Breast epithelium (tissue), 4 donors: ENCODE measurements around the gene CYP27C1. TPM values are rescaled to one million over a fixed set of nuclear protein-coding genes. Genes with fewer than 3 reads are reported as not detected.

Source experiments
- DNase-seq, 2 donors: peaks; one replicate each; pipeline ENCODE4 v3.0.0-alpha.2; 2019; ENCODE audit warnings: low spot score in 2 of 2
- H3K27ac ChIP-seq, 2 donors: fragments of 200-600 bp; sonication (generic) in 1 of 2; one replicate each; pipeline ENCODE4 v1.5.1; 2016 to 2019; ENCODE audit warnings: mild to moderate bottlenecking in 1 of 2
- H3K27me3 ChIP-seq, 2 donors: fragments of 200-600 bp; sonication (generic) in 1 of 2; one replicate each; pipeline versions ENCODE4 v1.5.1 to v1.6.0; 2017 to 2019; ENCODE audit warnings: control low read depth in 1 of 2, mild to moderate bottlenecking in 1 of 2
- H3K36me3 ChIP-seq: fragments of 200-600 bp; one replicate; pipeline ENCODE4 v1.5.1; 2019
- H3K4me1 ChIP-seq, 2 donors: fragments of 200-600 bp; sonication (generic); one replicate each; pipeline ENCODE4 v1.5.1; 2016 to 2019; ENCODE audit warnings: control low read depth in 1 of 2
- H3K4me3 ChIP-seq, 3 donors: fragments of 200-600 bp; sonication (generic); 1 replicate in 2 of 3; 2 replicates in 1 of 3; pipeline ENCODE4 v1.5.1; 2016 to 2019; ENCODE audit warnings: mild to moderate bottlenecking in 3 of 3, moderate library complexity in 2 of 3
- H3K9me3 ChIP-seq, 2 donors: fragments of 200-600 bp; sonication (generic) in 1 of 2; one replicate each; pipeline ENCODE4 v1.5.1; 2016 to 2019; ENCODE audit warnings: control low read depth in 1 of 2
- POLR2A ChIP-seq: fragments of 450-650 bp; IDR thresholded peaks from one replicate; pipeline ENCODE4 v1.6.1; 2016; ENCODE audit warnings: antibody characterized with exemption, mild to moderate bottlenecking, moderate library complexity
- POLR2AphosphoS5 ChIP-seq, 3 donors: sonication (generic); formaldehyde crosslinking; IDR thresholded peaks; one replicate each; pipeline ENCODE4 v1.6.1; 2017; ENCODE audit warnings: antibody characterized with exemption in 3 of 3
- intact Hi-C: fragments of 100-400 bp; cut with DNase I; formaldehyde crosslinking; loops from one replicate; pipeline ENCODE4 v1.15.1; 2023; ENCODE audit warnings: low total_unique reads
- total RNA-seq, 3 donors: library from RNA; depleted of rRNA; stranded (reverse); fragments of >200 nt; gene quantifications; one replicate each; pipeline ENCODE4 v1.1.0, GENCODE V29; 2016
- TF ChIP-seq, protein P1 (sequence below), 3 donors: fragments of 450-650 bp; IDR thresholded peaks; one replicate each; pipeline ENCODE4 v1.5.1; 2016 to 2017; ENCODE audit warnings: antibody characterized with exemption in 3 of 3, mild to moderate bottlenecking in 3 of 3, moderate library complexity in 3 of 3

CYP27C1 gene
- total RNA-seq, 3 donors from 2014 or later = 0.29 to 0.48 (median 0.33) TPM

DNA sequence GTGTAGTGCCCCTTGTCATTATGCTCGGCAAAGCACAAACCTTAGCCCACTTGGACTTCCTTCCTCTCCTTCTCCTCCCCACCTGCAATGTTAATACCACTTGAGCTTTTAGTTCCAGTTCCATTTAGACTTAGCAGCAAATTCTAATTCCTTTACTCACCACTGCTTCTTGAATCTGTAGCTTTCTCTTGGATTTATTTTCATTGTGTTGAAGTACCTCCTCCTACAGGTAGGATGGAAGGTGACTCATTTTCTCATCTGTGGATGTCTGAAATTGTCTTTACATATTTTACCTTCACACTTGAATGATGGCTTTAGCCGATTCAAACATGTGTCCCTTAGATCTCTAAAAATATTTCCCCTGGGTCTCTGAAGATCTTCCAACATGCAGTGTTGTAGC, 80.3 kb downstream of the CYP27C1 start:
- TF ChIP-seq POLR2AphosphoS5 (IDR thresholded peaks at IDR 0.05) = no peak
- TF ChIP-seq, protein P1, sequence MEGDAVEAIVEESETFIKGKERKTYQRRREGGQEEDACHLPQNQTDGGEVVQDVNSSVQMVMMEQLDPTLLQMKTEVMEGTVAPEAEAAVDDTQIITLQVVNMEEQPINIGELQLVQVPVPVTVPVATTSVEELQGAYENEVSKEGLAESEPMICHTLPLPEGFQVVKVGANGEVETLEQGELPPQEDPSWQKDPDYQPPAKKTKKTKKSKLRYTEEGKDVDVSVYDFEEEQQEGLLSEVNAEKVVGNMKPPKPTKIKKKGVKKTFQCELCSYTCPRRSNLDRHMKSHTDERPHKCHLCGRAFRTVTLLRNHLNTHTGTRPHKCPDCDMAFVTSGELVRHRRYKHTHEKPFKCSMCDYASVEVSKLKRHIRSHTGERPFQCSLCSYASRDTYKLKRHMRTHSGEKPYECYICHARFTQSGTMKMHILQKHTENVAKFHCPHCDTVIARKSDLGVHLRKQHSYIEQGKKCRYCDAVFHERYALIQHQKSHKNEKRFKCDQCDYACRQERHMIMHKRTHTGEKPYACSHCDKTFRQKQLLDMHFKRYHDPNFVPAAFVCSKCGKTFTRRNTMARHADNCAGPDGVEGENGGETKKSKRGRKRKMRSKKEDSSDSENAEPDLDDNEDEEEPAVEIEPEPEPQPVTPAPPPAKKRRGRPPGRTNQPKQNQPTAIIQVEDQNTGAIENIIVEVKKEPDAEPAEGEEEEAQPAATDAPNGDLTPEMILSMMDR (IDR thresholded peaks at IDR 0.05) = no peak
- intact Hi-C loops = no loop called here
- Histone ChIP-seq H3K4me3 (no peak overlapping the region), H3K9me3 (peaks cover 0 to 3% of the 10 kb centered on the region in 2 donors), H3K27me3 (no peaks in the 10 kb centered on the region), H3K27ac (no peak overlapping the region), H3K36me3 (no peaks in the 10 kb centered on the region), H3K4me1 (no peaks in the 10 kb centered on the region)
- no peak for DNase-seq

DNA sequence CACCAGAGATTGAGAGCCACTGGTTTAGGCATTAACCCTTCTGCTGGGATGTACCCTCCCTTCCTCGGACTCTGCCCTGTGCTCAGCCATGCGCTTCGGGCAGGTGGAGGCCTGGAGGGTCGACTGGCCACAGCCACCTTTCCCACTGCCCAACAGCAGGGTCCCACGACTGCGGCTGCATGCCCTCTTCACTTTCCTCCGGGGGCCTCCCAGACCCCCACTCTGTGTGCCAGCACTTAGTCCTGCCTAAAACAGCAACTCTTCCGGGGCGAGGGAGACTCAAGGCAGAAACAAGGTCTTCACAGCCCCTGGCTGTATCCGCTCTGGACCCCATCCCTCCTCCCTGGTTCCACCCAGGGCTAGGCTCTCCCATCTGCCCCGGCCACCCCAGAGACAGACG, 81.8 kb downstream of the CYP27C1 start:
- H3K36me3 ChIP-seq = no peaks in the 10 kb centered on the region
- no peak for DNase-seq
- H3K4me3 ChIP-seq = no peak overlapping the region
- no peak overlapping the region for H3K27ac ChIP-seq
- TF ChIP-seq, protein P1 (IDR thresholded peaks at IDR 0.05) = no peak
- TF ChIP-seq POLR2AphosphoS5 (IDR thresholded peaks at IDR 0.05) = no peak
- no peak for TF ChIP-seq POLR2A
- H3K9me3 ChIP-seq = peaks cover 0 to 3% of the 10 kb centered on the region in 2 donors
- H3K27me3 ChIP-seq = no peaks in the 10 kb centered on the region
- intact Hi-C loops = no loop called here
- H3K4me1 ChIP-seq = no peaks in the 10 kb centered on the region

DNA sequence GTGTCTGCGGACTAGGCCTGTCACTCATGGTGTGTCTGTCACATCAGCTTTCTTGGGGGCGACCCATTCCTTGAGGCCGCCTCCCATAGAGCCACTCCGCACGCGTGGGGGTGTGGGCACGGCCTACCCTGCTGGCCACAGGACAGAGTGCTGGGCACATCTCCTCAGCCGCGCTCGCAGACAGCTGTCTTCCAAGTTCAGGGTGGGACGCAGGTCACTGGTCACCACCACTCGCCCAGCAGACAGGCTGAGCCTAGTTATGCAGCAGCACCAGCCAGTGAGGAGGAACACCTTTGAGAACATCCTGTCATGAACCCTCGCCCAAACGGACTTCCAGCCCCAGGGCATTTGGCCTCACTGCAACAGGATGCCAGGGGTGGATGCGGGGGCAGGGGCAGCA, 82.4 kb downstream of the CYP27C1 start:
- Histone ChIP-seq H3K27me3 (no peaks in the 10 kb centered on the region), H3K4me1 (no peaks in the 10 kb centered on the region), H3K27ac (no peak overlapping the region), H3K36me3 (no peaks in the 10 kb centered on the region), H3K4me3 (no peak overlapping the region), H3K9me3 (peaks cover 0 to 3% of the 10 kb centered on the region in 2 donors)
- no peak for DNase-seq
- intact Hi-C loops = no loop called here
- no peak for TF ChIP-seq POLR2A
- TF ChIP-seq POLR2AphosphoS5 (IDR thresholded peaks at IDR 0.05) = no peak
- TF ChIP-seq, protein P1 (IDR thresholded peaks at IDR 0.05) = no peak

DNA sequence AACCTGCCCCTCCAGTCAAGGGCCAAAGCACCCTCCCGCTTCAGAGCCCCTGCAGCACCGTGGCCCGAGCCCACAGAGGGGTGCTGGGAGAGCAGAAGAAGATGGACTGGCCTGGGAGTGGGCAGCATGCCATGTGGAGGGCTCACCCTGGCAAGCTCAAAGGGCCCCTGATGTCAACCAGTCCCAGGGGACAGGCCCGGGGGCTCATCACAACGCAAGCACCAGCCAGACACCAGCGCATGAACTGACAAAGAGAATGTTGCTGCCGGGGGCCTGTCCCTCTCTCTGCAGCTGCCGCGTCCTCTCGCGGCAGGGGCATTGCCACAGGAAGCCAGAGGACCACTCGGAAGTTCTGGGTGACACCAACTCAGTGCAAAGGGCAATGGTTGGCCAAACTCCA, 82.9 kb downstream of the CYP27C1 start:
- no peak overlapping the region for H3K4me3 ChIP-seq
- TF ChIP-seq POLR2AphosphoS5 (IDR thresholded peaks at IDR 0.05) = no peak
- TF ChIP-seq, protein P1 (IDR thresholded peaks at IDR 0.05) = no peak
- TF ChIP-seq POLR2A = no peak
- no peaks in the 10 kb centered on the region for H3K27me3 ChIP-seq
- H3K4me1 ChIP-seq = no peaks in the 10 kb centered on the region
- intact Hi-C loops = no loop called here
- H3K36me3 ChIP-seq = no peaks in the 10 kb centered on the region
- H3K27ac ChIP-seq = no peak overlapping the region
- H3K9me3 ChIP-seq = peaks cover 0 to 3% of the 10 kb centered on the region in 2 donors
- DNase-seq = no peak

DNA sequence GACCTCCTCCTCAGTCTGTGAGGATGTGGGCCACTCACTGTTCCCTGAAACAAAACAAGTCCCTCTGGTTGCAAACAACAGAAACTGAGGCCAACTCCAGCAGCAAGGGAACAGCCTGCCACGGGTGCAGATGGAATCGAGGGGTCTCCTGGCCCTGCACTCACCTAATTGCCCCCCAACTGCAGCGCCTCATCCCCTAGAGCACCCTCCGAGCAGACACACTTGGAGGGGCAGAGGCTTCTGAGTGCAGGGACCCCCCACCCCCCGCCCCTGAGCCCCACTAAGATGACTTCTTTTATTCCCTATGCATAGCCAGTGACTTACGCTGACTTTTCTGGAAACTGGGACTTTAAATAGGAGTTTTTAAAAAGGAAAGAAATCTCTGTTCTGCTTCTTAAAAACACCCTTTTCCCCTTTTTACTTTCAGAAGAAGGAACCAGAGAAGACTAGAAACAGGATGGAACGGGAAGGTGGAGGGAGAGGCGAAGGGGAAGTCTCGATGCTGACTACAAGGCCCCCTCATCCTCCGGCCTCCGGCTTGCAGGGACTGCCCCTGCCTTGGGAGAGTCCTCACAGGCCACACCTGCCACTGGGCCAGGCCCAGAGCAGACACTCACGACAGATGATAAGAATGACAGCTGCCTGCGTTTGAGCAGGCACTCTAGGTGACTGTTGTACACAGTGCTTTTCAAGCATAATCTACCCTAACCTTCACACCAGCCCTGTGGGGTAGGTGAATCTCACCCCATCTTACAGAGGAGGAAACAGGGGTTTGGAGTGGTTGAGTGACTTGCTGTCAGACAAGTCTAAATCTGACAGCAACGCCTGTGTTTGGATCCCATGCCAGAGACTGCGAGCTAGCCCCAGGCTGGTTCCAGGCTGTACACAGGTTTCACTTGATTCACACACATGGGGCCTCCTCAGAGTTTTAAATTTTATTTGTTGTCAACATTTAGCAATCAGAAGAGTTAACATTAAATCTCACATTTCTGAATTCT, 85.0 kb downstream of the CYP27C1 start:
- DNase-seq = no peak

More for the DNA sequence above, 85.0 kb downstream of the CYP27C1 start:
- Histone ChIP-seq H3K4me3 (no peak overlapping the region), H3K36me3 (no peaks in the 10 kb centered on the region), H3K4me1 (no peaks in the 10 kb centered on the region), H3K9me3 (peaks cover 0 to 3% of the 10 kb centered on the region in 2 donors), H3K27ac (no peak overlapping the region), H3K27me3 (no peaks in the 10 kb centered on the region)
- TF ChIP-seq POLR2A (no peak), POLR2AphosphoS5 (IDR thresholded peaks at IDR 0.05) (no peak)
- TF ChIP-seq, protein P1 (IDR thresholded peaks at IDR 0.05) = no peak
- intact Hi-C loops = no loop called here
